ENCODE data around the gene ATXN10. TPM values are rescaled to one million over a fixed set of nuclear protein-coding genes. Genes with fewer than 3 reads are reported as not detected.
"Not testable (repeated sequence)": the region's sequence is repeated elsewhere in the genome, so short reads cannot be mapped to it uniquely, and the experiment has no call there.

ATXN10 gene
- total and polyA plus RNA-seq, 11 donors, result 55.0 to 192 (median 149) TPM

- WGBS, 4 donors, result 81 to 85% (median 82%) methylated on average over 4 of the region's 4 CpGs
- Histone ChIP-seq H3K27me3 (peaks cover 0 to 3% (median 0%) of the 10 kb centered on the region in 9 donors), H3K36me3 (no peaks in the 10 kb centered on the region), H3K9me3 (peaks cover 0 to 10% (median 0%) of the 10 kb centered on the region in 12 donors), H3K27ac (no peak overlapping the region), H3K4me3 (no peak overlapping the region), H3K4me1 (no peaks in the 10 kb centered on the region)
- DNase-seq, result no peak
- intact Hi-C loops (cut with DNase I), result loop anchor here in 1 of 10 donors (10.0 kb wide), 1 partner anchor 177 kb away; no protein-coding TSS in a partner anchor
- ATAC-seq, result no peak
- TF ChIP-seq CTCF (IDR thresholded peaks at IDR 0.05) (no peak), POLR2A (IDR thresholded peaks at IDR 0.05) (no peak)
These were observed 13.9 kb upstream of the ATXN10 start for GRCh38 chr22:45657701-45658100.

- no peaks in the 10 kb centered on the region for H3K27me3 ChIP-seq
- H3K9me3 ChIP-seq, result peaks cover 0 to 46% (median 2%) of the 10 kb centered on the region in 12 donors
- no peak for DNase-seq
- WGBS, 4 donors, result 38 to 58% (median 46%) methylated on average over 1 of the region's 1 CpG
- ATAC-seq, result no peak
- H3K27ac ChIP-seq, result no peak overlapping the region
- H3K4me1 ChIP-seq, result no peaks in the 10 kb centered on the region
- intact Hi-C loops (cut with DNase I), result no loop called here
- TF ChIP-seq CTCF (IDR thresholded peaks at IDR 0.05), result no peak
- TF ChIP-seq POLR2A (IDR thresholded peaks at IDR 0.05), result no peak
- no peak overlapping the region for H3K4me3 ChIP-seq
- no peaks in the 10 kb centered on the region for H3K36me3 ChIP-seq
These were observed 7.4 kb upstream of the ATXN10 start for GRCh38 chr22:45664136-45664646.

- 77 to 89% (median 87%) methylated on average over 5 of the region's 5 CpGs for whole genome bisulfite sequencing, 4 donors
- H3K27ac ChIP-seq, result no peak overlapping the region
- no peaks in the 10 kb centered on the region for H3K27me3 ChIP-seq
- H3K4me1 ChIP-seq, result peaks cover 0 to 10% (median 6%) of the 10 kb centered on the region in 12 donors
- intact Hi-C loops (cut with DNase I), result no loop called here
- no peak for DNase-seq
- H3K9me3 ChIP-seq, result peaks cover 0 to 39% (median under 1%) of the 10 kb centered on the region in 12 donors
- no peaks in the 10 kb centered on the region for H3K36me3 ChIP-seq
- H3K4me3 ChIP-seq, result no peak overlapping the region
- ATAC-seq, result no peak
- TF ChIP-seq POLR2A (IDR thresholded peaks at IDR 0.05) (no peak), CTCF (IDR thresholded peaks at IDR 0.05) (no peak)
These were observed 4.1 kb upstream of the ATXN10 start for GRCh38 chr22:45667486-45667885.

- H3K4me3 ChIP-seq; H3K27ac ChIP-seq; H3K27me3 ChIP-seq; H3K9me3 ChIP-seq; ATAC-seq; H3K36me3 ChIP-seq; DNase-seq; intact Hi-C loops (cut with DNase I): not testable (repeated sequence)
- 84 to 93% (median 86%) methylated on average over 2 of the region's 2 CpGs for WGBS, 4 donors
- H3K4me1 ChIP-seq, result peaks cover 0 to 37% (median 25%) of the 10 kb centered on the region in 12 donors
These were observed 1.3 kb upstream of the ATXN10 start for GRCh38 chr22:45670363-45670762.
